Measurements from ENCODE around the gene BMERB1.

The BMERB1 gene

DNA sequence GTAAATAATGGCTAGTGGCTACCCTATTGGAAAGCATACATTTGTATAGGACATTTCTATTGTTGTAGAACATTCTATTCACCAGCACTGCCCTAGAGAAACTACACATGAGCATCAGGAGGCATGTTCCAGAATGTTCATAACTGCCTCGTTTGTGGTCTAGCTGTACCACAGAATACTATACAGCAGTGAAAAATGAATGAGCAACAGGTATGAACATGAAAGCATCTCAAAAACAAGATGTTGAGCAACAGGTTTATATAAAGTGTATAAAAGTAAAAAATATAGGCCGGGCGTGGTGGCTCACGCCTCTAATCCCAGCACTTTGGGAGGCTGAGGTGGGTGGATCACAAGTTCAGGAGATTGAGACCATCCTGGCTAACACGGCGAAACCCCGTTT is 91.7 kb downstream of the BMERB1 start:
- TF ChIP-seq, protein P1, sequence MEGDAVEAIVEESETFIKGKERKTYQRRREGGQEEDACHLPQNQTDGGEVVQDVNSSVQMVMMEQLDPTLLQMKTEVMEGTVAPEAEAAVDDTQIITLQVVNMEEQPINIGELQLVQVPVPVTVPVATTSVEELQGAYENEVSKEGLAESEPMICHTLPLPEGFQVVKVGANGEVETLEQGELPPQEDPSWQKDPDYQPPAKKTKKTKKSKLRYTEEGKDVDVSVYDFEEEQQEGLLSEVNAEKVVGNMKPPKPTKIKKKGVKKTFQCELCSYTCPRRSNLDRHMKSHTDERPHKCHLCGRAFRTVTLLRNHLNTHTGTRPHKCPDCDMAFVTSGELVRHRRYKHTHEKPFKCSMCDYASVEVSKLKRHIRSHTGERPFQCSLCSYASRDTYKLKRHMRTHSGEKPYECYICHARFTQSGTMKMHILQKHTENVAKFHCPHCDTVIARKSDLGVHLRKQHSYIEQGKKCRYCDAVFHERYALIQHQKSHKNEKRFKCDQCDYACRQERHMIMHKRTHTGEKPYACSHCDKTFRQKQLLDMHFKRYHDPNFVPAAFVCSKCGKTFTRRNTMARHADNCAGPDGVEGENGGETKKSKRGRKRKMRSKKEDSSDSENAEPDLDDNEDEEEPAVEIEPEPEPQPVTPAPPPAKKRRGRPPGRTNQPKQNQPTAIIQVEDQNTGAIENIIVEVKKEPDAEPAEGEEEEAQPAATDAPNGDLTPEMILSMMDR (IDR thresholded peaks at IDR 0.05): no peak

GRCh38 chr16:15526731-15527130 is 92.3 kb downstream of the BMERB1 start:
- TF ChIP-seq, protein P1 (IDR thresholded peaks at IDR 0.05): no peak

GRCh38 chr16:15529673-15530072 is 95.3 kb downstream of the BMERB1 start:
- TF ChIP-seq, protein P1 (IDR thresholded peaks at IDR 0.05): no peak

DNA sequence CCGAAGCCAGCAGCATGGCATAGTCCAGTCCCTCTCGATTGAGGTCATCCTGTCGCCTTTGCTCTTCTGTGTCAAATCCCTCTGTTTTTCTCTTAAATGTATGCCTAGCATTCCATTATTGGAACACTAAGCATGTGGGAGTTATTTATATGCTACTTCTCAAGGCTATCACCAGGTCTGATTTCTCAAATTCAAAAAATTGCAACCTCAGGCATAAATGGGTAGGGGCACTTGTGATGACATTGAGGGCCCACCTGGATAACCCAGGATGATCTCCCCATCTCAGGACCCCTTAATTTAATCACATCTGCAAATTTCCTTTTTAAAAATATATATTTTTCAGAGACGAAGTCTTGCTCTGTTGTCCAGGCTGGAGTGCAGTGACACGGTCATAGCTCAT is 95.7 kb downstream of the BMERB1 start:
- TF ChIP-seq, protein P1 (IDR thresholded peaks at IDR 0.05): no peak

DNA sequence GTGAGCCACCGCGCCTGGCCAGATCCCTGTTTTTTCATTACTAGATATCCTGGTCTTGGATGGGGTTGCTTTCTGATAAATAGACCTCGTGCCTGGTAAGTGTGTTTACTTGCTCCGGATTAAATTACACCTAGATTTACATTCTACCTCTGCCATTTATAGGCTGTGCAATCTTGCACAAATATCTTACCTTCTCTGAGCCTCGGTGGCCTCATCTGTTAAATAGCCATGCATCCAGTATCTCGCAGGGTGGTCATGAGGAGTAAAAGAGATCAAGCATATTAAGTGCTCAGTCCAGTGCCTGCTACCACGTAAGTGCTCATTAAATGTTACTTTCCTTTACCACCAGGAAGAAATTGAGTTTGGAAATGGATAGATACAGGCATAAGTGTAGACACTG is 98.4 kb downstream of the BMERB1 start:
- TF ChIP-seq, protein P1 (IDR thresholded peaks at IDR 0.05): no peak

DNA sequence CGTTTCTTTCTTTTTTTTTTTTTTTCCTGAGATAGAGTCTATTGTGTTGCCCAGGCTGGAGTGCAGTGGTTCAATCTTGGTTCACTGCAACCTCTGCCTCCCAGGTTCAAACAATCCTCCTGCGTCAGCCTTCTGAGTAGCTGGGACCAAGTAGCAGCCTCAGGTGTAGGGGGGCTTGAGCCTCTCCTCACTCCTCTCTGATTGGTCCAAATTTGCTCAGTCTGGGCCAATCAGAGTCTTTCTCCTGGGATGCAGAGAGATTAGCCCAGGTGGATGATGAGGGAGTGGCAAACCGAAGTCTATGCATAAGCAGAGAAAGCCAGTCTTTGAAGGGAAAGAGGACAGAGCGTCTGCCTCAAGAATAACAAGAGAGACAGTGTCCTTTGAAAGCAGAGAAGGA is 99.0 kb downstream of the BMERB1 start:
- TF ChIP-seq, protein P1 (IDR thresholded peaks at IDR 0.05): no peak

DNA sequence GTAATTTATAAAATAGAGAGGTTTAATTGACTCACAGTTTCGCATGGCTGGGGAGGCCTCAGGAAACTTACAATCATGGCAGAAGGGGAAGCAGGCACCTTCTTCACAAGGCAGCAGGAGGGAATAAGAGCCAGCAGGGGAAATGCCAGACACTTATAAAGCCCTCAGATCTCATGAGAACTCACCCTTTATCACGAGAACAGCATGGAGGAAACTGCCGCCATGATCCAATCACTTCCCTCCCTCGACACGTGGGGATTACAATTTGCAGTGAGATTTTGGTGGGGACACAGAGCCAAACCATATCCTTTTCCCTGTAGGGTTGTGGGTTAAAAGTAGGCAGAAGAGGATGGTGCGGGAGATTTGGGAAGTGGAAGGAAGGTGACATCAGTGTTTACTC is 101.4 kb downstream of the BMERB1 start:
- TF ChIP-seq, protein P1 (IDR thresholded peaks at IDR 0.05): no peak

DNA sequence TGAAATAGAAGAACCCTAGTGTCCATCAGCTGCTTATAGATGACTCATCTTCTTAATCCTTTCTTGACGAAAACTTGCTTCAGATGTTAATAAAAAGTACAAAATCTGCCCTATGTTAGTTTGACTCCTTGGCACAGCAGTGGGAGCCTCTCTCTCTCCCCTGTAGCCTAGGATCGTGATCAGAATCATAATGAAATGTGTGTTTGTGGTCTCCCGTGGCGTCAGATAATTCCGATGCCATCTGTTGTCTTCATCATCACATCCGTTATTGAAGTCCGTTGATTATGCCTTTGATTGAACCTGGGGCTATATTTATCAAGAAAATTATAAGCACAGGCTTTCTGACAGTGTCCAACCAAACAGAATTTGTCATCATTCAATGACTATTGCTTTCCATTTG is 102.5 kb downstream of the BMERB1 start:
- TF ChIP-seq, protein P1 (IDR thresholded peaks at IDR 0.05): no peak
